ENCODE measurements around the gene THSD7A. TPM values are rescaled to one million over a fixed set of nuclear protein-coding genes. Genes with fewer than 3 reads are reported as not detected.

Gene THSD7A
- polyA plus RNA-seq, 1 donor (not counting 4 experiments of a cell fraction or from before 2014, with no cell fraction given) = not detected

DNA sequence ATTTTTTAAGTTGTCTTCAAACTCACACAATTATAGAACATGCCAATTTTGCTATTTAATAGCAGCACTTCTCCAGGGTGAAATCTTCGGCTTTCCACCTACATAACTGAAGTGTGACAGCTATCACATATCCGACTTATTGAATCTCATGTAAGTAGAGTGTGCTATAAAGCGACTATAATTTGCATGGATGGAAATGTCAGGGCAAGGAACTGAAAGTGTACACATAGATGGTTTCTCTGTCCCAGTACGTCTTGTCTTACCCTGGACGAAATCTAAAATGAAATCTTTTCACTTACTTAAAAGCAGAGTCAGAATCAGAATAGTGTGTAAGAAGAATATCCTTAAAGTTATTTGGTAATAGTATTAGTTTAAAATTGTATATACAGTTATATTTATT is 132.3 kb downstream of the THSD7A start:
- Histone ChIP-seq H2AFZ (ENCODE audit: control insufficient read depth, low read length) (no peak overlapping the region), H3K27ac (ENCODE audit: control insufficient read depth, insufficient read depth, low read length) (no peak overlapping the region), H3K9ac (ENCODE audit: control insufficient read depth, extremely low read depth, insufficient read depth, low read length) (no peak overlapping the region), H4K20me1 (ENCODE audit: control insufficient read depth, extremely low read depth, insufficient read depth, low read length) (no peaks in the 10 kb centered on the region), H3K9me1 (ENCODE audit: control insufficient read depth, extremely low read depth, insufficient read depth, low read length) (no peaks in the 10 kb centered on the region), H3K4me2 (ENCODE audit: control insufficient read depth, extremely low read depth, insufficient read depth, low read depth, low read length) (no peak overlapping the region), H3K9me3 (ENCODE audit: control insufficient read depth, low read depth, low read length) (no peaks in the 10 kb centered on the region), H3K79me2 (ENCODE audit: control insufficient read depth, insufficient read depth, low read length) (no peaks in the 10 kb centered on the region), H3K4me3 (ENCODE audit: control insufficient read depth in 2 of 3, extremely low read depth in 1 of 3, insufficient read depth in 2 of 3, low read depth in 1 of 3, low read length in 3 of 3) (no peak overlapping the region), H3K27me3 (ENCODE audit: control insufficient read depth, extremely low read depth, insufficient read depth, low read length) (no peaks in the 10 kb centered on the region), H3K4me1 (ENCODE audit: control insufficient read depth, extremely low read depth, insufficient read depth, low read length) (no peaks in the 10 kb centered on the region), H3K36me3 (ENCODE audit: control insufficient read depth in 2 of 2, extremely low read depth in 1 of 2, insufficient read depth in 2 of 2, low read length in 2 of 2) (no peaks in the 10 kb centered on the region)
- DNase-seq (ENCODE audit: low read depth, low spot score) (no peak), FAIRE-seq (no peak)
- TF ChIP-seq, protein P1, sequence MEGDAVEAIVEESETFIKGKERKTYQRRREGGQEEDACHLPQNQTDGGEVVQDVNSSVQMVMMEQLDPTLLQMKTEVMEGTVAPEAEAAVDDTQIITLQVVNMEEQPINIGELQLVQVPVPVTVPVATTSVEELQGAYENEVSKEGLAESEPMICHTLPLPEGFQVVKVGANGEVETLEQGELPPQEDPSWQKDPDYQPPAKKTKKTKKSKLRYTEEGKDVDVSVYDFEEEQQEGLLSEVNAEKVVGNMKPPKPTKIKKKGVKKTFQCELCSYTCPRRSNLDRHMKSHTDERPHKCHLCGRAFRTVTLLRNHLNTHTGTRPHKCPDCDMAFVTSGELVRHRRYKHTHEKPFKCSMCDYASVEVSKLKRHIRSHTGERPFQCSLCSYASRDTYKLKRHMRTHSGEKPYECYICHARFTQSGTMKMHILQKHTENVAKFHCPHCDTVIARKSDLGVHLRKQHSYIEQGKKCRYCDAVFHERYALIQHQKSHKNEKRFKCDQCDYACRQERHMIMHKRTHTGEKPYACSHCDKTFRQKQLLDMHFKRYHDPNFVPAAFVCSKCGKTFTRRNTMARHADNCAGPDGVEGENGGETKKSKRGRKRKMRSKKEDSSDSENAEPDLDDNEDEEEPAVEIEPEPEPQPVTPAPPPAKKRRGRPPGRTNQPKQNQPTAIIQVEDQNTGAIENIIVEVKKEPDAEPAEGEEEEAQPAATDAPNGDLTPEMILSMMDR (optimal IDR thresholded peaks at IDR 0.05 in 1 of 3, IDR thresholded peaks at IDR 0.05 in 1 of 3, conservative IDR thresholded peaks at IDR 0.05 in 1 of 3; ENCODE audit: extremely low read depth in 1 of 3, insufficient read depth in 2 of 3, low read length in 3 of 3) = no peak
- TF ChIP-seq EZH2 (IDR thresholded peaks at IDR 0.05; ENCODE audit: low read length) = no peak
- dilution Hi-C loops (cut with MboI; ENCODE audit: extremely low pct_ligation_motif_present, low sequenced_read_pairs) = no loop called here

DNA sequence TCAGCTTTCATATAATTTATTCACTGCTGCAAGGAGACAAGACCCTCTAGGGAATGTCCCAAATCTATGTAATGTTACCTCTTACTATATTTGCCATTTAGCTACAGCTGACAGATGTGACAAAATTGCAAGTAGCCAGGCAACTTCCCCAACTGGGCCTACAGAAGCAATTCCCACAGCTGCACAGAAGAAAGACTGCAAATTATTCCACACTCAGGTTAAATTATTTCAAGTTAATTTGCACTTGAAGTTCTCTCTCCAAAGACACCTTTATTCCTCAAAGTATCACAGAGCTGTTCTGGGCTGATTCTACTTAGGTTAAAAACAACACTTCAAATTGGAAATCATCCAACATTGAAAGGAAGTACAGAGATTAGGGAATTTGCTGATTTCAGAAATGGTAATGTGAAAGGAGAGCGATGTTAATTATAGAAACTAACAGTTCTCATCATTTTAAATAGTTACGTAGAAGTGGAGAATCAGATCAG is 133.6 kb downstream of the THSD7A start:
- H3K4me2 ChIP-seq (ENCODE audit: control insufficient read depth, extremely low read depth, insufficient read depth, low read depth, low read length) = no peak overlapping the region
- no peaks in the 10 kb centered on the region for H4K20me1 ChIP-seq (ENCODE audit: control insufficient read depth, extremely low read depth, insufficient read depth, low read length)
- dilution Hi-C loops (cut with MboI; ENCODE audit: extremely low pct_ligation_motif_present, low sequenced_read_pairs) = no loop called here
- H3K9me1 ChIP-seq (ENCODE audit: control insufficient read depth, extremely low read depth, insufficient read depth, low read length) = no peaks in the 10 kb centered on the region
- no peak overlapping the region for H2AFZ ChIP-seq (ENCODE audit: control insufficient read depth, low read length)
- H3K9ac ChIP-seq (ENCODE audit: control insufficient read depth, extremely low read depth, insufficient read depth, low read length) = no peak overlapping the region
- TF ChIP-seq EZH2 (IDR thresholded peaks at IDR 0.05; ENCODE audit: low read length) = no peak
- TF ChIP-seq, protein P1 (optimal IDR thresholded peaks at IDR 0.05 in 1 of 3, IDR thresholded peaks at IDR 0.05 in 1 of 3, conservative IDR thresholded peaks at IDR 0.05 in 1 of 3; ENCODE audit: extremely low read depth in 1 of 3, insufficient read depth in 2 of 3, low read length in 3 of 3) = no peak
- H3K27me3 ChIP-seq (ENCODE audit: control insufficient read depth, extremely low read depth, insufficient read depth, low read length) = no peaks in the 10 kb centered on the region
- no peaks in the 10 kb centered on the region for H3K79me2 ChIP-seq (ENCODE audit: control insufficient read depth, insufficient read depth, low read length)
- no peak for DNase-seq (ENCODE audit: low read depth, low spot score)
- no peak overlapping the region for H3K4me3 ChIP-seq (ENCODE audit: control insufficient read depth in 2 of 3, extremely low read depth in 1 of 3, insufficient read depth in 2 of 3, low read depth in 1 of 3, low read length in 3 of 3)
- FAIRE-seq = no peak
- no peaks in the 10 kb centered on the region for H3K9me3 ChIP-seq (ENCODE audit: control insufficient read depth, low read depth, low read length)
- H3K4me1 ChIP-seq (ENCODE audit: control insufficient read depth, extremely low read depth, insufficient read depth, low read length) = no peaks in the 10 kb centered on the region
- no peak overlapping the region for H3K27ac ChIP-seq (ENCODE audit: control insufficient read depth, insufficient read depth, low read length)
- no peaks in the 10 kb centered on the region for H3K36me3 ChIP-seq (ENCODE audit: control insufficient read depth in 2 of 2, extremely low read depth in 1 of 2, insufficient read depth in 2 of 2, low read length in 2 of 2)

Measured in keratinocyte (primary cell).